AG09309 (cell line): Measurements from ENCODE around the gene ALOXE3.
"Not testable (repeated sequence)": the region's sequence is repeated elsewhere in the genome, so short reads cannot be mapped to it uniquely, and the experiment has no call there.

Experiments
- DNase-seq: peaks from one replicate; pipeline ENCODE4 v3.0.0-alpha.2; 2010; ENCODE audit warnings: low read depth
- H3K4me3 ChIP-seq: 2 replicates; pipeline ENCODE4 v1.5.1; 2011; ENCODE audit warnings: mild to moderate bottlenecking, low read depth, low read length, moderate library complexity; ENCODE audit not compliant: control insufficient read depth
- CTCF ChIP-seq: IDR thresholded peaks from 2 replicates; pipeline ENCODE4 v1.5.1; 2011; ENCODE audit warnings: mild to moderate bottlenecking, low read depth, low read length, inconsistent platforms; ENCODE audit not compliant: insufficient read depth, control insufficient read depth; ENCODE audit errors: missing control alignments

Gene ALOXE3

GRCh38 chr17:8082292-8082691 is 36.0 kb downstream of the ALOXE3 start:
- TF ChIP-seq CTCF = no peak
- H3K4me3 ChIP-seq = no peak overlapping the region
- no peak for DNase-seq

GRCh38 chr17:8081876-8082275 is 36.4 kb downstream of the ALOXE3 start:
- no peak for TF ChIP-seq CTCF
- no peak for DNase-seq
- no peak overlapping the region for H3K4me3 ChIP-seq

- no peak for TF ChIP-seq CTCF
- no peak overlapping the region for H3K4me3 ChIP-seq
- DNase-seq = no peak
Measured at GRCh38 chr17:8080799-8081219, 37.5 kb downstream of the ALOXE3 start.

GRCh38 chr17:8080208-8080798 is 38.0 kb downstream of the ALOXE3 start:
- no peak for TF ChIP-seq CTCF
- no peak for DNase-seq
- H3K4me3 ChIP-seq = peak overlapping the region; percentile 37; the same call in 1 of the 2 replicates

- peak; percentile 83 for TF ChIP-seq CTCF
- DNase-seq = no peak
- H3K4me3 ChIP-seq = peak overlapping the region; percentile 37
Measured at GRCh38 chr17:8079291-8080207, 38.8 kb downstream of the ALOXE3 start.

- DNase-seq, H3K4me3 ChIP-seq: not testable (repeated sequence)
Measured at GRCh38 chr17:8077939-8078338, 40.4 kb downstream of the ALOXE3 start.
